Right lobe of liver (tissue), 6 donors: Measurements from ENCODE around the gene PRDM15. TPM values are rescaled to one million over a fixed set of nuclear protein-coding genes. Genes with fewer than 3 reads are reported as not detected.
"Not testable (repeated sequence)": the region's sequence is repeated elsewhere in the genome, so short reads cannot be mapped to it uniquely, and the experiment has no call there.

Experiments used
- ATAC-seq, 4 donors: fragments of 200-7000 bp; cut with Tn5 transposase; one replicate each; pipeline ENCODE4 v1.9.1; 2020; ENCODE audit warnings: mild to moderate bottlenecking in 4 of 4, moderate library complexity in 4 of 4
- DNase-seq, 3 donors: peaks; one replicate each; pipeline ENCODE4 v3.0.0-alpha.2; 2020
- H3K27ac ChIP-seq, 3 donors: fragments of 200-600 bp; one replicate each; pipeline ENCODE4 v1.8.0; 2022
- H3K27me3 ChIP-seq, 2 donors: fragments of 200-600 bp; one replicate each; pipeline ENCODE4 v1.8.0; 2022
- H3K36me3 ChIP-seq, 4 donors: fragments of 200-600 bp; sonication (generic) in 1 of 4; one replicate each; pipeline versions ENCODE4 v1.5.1 to v1.8.0; 2017 to 2022; ENCODE audit warnings: control low read depth in 1 of 4
- H3K4me1 ChIP-seq, 4 donors: fragments of 200-600 bp; sonication (generic) in 1 of 4; one replicate each; pipeline versions ENCODE4 v1.5.1 to v1.8.0; 2017 to 2022; ENCODE audit warnings: control low read depth in 1 of 4
- H3K4me3 ChIP-seq, 3 donors: fragments of 200-600 bp; one replicate each; pipeline ENCODE4 v1.8.0; 2022
- H3K9me3 ChIP-seq, 4 donors: fragments of 200-600 bp; sonication (generic) in 1 of 4; one replicate each; pipeline versions ENCODE4 v1.5.1 to v1.8.0; 2017 to 2022; ENCODE audit warnings: control low read depth in 1 of 4
- POLR2A ChIP-seq: fragments of 450-650 bp; IDR thresholded peaks from one replicate; pipeline ENCODE4 v1.6.1; 2017; ENCODE audit warnings: antibody characterized with exemption, mild to moderate bottlenecking
- WGBS: methylation state at CpG from one replicate; pipeline ENCODE4 v1.1.6; 2018; ENCODE audit warnings: low coverage, low lambda C conversion rate; ENCODE audit not compliant: insufficient coverage; ENCODE audit errors: missing lambda C conversion rate; 5-methylcytosine and 5-hydroxymethylcytosine counted together
- intact Hi-C, 2 donors: fragments of 100-400 bp; cut with DNase I; formaldehyde crosslinking; loops; one replicate each; pipeline versions ENCODE4 v1.11.2 to v1.14.1; 2022
- total RNA-seq, 6 experiments: library from RNA; depleted of rRNA in 2 of 6; stranded (reverse); fragments of >200 nt in 2 of 6; fragmentation: NEBNext Ultra II Directional in 3 of 6; extraction: Animal tissue kit (Norgen Biotek cat#: 25700) in 3 of 6; gene quantifications; one replicate each; pipeline versions ENCODE4 v1.1.0 to v1.2.4, GENCODE V29; 2016 to 2023
- TF ChIP-seq, protein P1 (sequence below), 4 donors: fragments of 200-600 bp in 3 of 4; fragments of 450-650 bp in 1 of 4; IDR thresholded peaks; one replicate each; pipeline versions ENCODE4 v1.5.1 to v1.8.0; 2016 to 2022; ENCODE audit warnings: antibody characterized with exemption in 4 of 4, mild to moderate bottlenecking in 2 of 4
- donor health status: DM: no; HTN: yes; CAD: no.
- donor health status: DM: no; HTN: no; CAD: no.
- donor health status: DM: no; HTN: no; CAD: no.
- donor health status: DM: no; HTN: yes; CAD: no.
- donor health status: DM: no; HTN: yes; CAD: no.

Gene PRDM15
- total RNA-seq, 6 experiments from 2014 or later = 1.9 to 4.0 (median 2.7) TPM

DNA sequence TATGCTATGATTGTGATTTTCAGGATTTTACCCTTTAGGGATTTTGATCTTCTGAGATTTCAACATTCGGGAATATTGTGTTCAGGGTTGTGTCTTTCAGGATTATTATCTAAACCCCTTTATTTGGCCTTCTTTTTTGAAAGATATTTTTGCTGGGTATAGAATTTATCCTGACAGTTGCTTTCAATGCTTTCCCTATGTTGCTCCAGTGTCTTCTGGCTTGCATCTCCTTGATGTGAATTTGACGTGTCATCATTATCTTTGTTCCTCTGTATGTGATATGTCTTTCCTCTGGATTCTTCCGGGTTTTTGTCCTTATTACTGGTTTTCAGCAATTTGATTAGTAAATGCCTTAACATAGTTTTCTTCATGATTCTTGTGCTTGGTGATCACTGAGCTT is 86.4 kb downstream of the PRDM15 start:
- intact Hi-C loops = no loop called here

DNA sequence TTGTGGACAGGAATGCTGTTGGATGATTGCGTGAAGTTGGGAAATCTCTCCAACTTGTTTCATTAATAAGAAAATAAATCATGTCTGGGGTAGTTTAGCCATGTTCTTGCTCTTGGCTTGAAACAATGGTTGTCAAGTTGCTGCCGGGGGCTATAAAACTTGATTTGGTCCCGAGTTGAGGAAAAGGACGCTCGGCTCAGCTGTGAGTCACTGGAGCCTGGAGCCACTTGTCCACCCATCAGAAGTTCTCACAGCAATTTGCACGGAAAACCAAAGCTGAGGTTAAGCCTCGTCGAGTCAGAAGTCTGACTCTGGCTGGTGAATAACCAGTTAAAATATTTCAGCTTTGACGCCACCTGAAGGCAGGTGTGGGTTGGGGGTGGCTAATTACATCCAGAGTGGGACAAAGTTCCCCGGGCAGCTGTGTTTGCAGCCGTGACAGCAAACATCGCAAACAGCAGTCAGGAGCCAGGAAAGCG is 92.6 kb downstream of the PRDM15 start:
- TF ChIP-seq, protein P1, sequence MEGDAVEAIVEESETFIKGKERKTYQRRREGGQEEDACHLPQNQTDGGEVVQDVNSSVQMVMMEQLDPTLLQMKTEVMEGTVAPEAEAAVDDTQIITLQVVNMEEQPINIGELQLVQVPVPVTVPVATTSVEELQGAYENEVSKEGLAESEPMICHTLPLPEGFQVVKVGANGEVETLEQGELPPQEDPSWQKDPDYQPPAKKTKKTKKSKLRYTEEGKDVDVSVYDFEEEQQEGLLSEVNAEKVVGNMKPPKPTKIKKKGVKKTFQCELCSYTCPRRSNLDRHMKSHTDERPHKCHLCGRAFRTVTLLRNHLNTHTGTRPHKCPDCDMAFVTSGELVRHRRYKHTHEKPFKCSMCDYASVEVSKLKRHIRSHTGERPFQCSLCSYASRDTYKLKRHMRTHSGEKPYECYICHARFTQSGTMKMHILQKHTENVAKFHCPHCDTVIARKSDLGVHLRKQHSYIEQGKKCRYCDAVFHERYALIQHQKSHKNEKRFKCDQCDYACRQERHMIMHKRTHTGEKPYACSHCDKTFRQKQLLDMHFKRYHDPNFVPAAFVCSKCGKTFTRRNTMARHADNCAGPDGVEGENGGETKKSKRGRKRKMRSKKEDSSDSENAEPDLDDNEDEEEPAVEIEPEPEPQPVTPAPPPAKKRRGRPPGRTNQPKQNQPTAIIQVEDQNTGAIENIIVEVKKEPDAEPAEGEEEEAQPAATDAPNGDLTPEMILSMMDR (IDR thresholded peaks at IDR 0.05) = no peak
- no peak for TF ChIP-seq POLR2A
- H3K27me3 ChIP-seq = no peaks in the 10 kb centered on the region
- intact Hi-C loops = no loop called here
- ATAC-seq = peak in 1 of 4 donors; percentile 67
- H3K27ac ChIP-seq = no peak overlapping the region
- no peak for DNase-seq
- 73% methylated on average over 9 of the region's 13 CpGs for WGBS
- no peak overlapping the region for H3K4me3 ChIP-seq
- H3K4me1 ChIP-seq = no peaks in the 10 kb centered on the region
- no peaks in the 10 kb centered on the region for H3K9me3 ChIP-seq
- no peaks in the 10 kb centered on the region for H3K36me3 ChIP-seq

More for the DNA sequence above, 86.4 kb downstream of the PRDM15 start:
- no peaks in the 10 kb centered on the region for H3K27me3 ChIP-seq
- no peaks in the 10 kb centered on the region for H3K4me1 ChIP-seq
- H3K27ac ChIP-seq = no peak overlapping the region
- DNase-seq = no peak
- no peaks in the 10 kb centered on the region for H3K9me3 ChIP-seq
- ATAC-seq = no peak
- 64% methylated on average over 3 of the region's 3 CpGs for WGBS
- TF ChIP-seq POLR2A = no peak
- TF ChIP-seq, protein P1 (IDR thresholded peaks at IDR 0.05) = no peak
- H3K4me3 ChIP-seq = no peak overlapping the region
- no peaks in the 10 kb centered on the region for H3K36me3 ChIP-seq

DNA sequence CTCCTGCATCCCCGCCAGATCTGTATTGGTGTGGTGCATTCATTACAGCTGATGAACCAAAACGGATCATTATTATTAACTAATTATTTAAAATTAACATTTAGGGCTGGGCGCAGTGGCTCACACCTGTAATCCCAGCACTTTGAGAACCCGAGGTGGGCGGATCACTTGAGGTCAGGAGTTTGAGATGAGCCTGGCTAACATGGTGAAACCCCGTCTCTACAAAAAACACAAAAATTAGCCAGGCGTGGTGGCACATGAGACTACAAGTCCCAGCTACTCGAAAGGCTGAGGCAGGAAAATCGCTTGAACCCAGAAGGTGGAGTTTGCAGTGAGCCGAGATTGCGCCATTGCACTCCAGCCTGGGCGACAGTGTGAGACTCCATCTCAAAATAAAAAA is 93.9 kb downstream of the PRDM15 start:
- ATAC-seq, H3K36me3 ChIP-seq, H3K4me1 ChIP-seq, intact Hi-C loops, DNase-seq, H3K4me3 ChIP-seq, H3K9me3 ChIP-seq, H3K27ac ChIP-seq, H3K27me3 ChIP-seq: not testable (repeated sequence)
- 78% methylated on average over 8 of the region's 12 CpGs for WGBS

DNA sequence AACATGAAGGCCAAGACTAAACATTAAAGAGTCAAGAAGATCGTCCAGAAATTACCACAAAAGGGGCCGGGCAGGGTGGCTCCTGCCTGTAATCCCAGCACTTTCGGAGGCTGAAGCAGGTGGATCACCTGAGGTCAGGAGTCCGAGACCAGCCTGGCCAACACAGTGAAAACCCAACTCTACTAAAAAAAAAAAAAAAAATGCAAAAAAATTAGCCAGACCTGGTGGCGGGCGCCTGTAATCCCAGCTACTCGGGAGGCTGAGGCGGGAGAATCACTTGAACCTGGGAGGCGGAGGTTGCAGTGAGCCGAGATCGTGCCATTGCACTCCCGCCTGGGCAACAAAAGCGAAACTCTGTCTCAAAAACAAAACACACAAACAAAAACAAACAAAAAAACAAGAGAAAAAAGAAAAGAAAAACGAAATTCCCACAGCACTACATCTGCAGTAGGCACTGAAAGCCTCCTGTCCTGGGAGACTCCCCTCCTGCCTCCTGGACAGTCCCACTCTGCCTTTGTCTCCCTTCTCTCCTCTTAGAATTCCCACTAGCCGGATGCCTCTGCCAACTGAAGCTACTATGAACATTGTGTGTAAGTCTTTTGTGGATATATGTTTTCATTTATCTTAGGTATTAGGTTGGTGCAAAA is 94.6 kb downstream of the PRDM15 start:
- ATAC-seq = no peak
- DNase-seq = no peak
- 78% methylated on average over 14 of the region's 15 CpGs for WGBS
- TF ChIP-seq, protein P1 (IDR thresholded peaks at IDR 0.05) = no peak
- no peak for TF ChIP-seq POLR2A
- Histone ChIP-seq H3K4me1 (peaks cover 0 to 3% (median 0%) of the 10 kb centered on the region in 4 donors), H3K4me3 (no peak overlapping the region), H3K27ac (no peak overlapping the region), H3K27me3 (no peaks in the 10 kb centered on the region), H3K36me3 (no peaks in the 10 kb centered on the region), H3K9me3 (no peaks in the 10 kb centered on the region)
- intact Hi-C loops = no loop called here

DNA sequence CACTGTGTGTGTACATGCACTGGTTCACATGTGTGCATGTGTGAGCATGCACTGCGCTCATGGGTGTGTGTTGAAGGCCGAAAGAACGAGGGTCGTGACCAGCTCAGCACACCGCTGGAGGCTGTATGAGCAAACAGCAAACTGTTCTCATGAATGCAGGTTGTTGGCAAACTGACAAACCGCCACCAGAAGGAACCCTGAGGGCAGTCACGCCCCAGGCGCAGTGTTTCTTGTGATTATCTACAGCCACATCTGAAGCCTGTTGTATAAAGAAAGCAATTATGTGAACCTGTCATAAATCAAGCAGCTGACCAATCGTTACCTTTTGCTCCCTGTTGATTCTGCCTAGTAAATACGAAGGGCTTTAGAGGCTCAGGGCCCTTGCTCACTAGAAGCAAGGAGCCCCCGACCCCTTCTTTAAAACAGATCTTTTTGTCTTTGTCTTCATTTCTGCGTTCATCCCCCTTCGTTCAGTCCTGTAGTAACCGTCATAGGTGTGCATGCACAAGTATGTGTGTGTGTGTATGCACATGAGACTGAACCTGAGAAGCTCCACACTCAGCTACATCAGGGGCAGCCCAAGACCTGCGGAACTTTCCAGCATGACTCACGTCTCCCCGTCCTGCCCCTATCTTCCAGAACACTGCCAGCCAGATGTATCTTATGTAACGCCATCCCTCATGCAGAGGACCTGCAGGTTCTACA is 95.5 kb downstream of the PRDM15 start:
- TF ChIP-seq, protein P1 (IDR thresholded peaks at IDR 0.05) = no peak
- TF ChIP-seq POLR2A = no peak
- no peaks in the 10 kb centered on the region for H3K27me3 ChIP-seq
- ATAC-seq = no peak
- no peak overlapping the region for H3K4me3 ChIP-seq
- intact Hi-C loops = no loop called here
- no peaks in the 10 kb centered on the region for H3K36me3 ChIP-seq
- H3K9me3 ChIP-seq = no peaks in the 10 kb centered on the region
- H3K27ac ChIP-seq = no peak overlapping the region
- 38% methylated on average over 17 of the region's 18 CpGs for WGBS
- H3K4me1 ChIP-seq = peaks cover 0 to 11% (median 0%) of the 10 kb centered on the region in 4 donors
- no peak for DNase-seq
